HG03066 (cell line): ENCODE data around the gene CHMP4B.

Source experiments
- ATAC-seq: cut with Tn5 transposase; IDR thresholded peaks from one replicate; pipeline ENCODE4 v1.9.1; 2021; ENCODE audit warnings: low read depth; ENCODE audit not compliant: unreplicated experiment

The CHMP4B gene

DNA sequence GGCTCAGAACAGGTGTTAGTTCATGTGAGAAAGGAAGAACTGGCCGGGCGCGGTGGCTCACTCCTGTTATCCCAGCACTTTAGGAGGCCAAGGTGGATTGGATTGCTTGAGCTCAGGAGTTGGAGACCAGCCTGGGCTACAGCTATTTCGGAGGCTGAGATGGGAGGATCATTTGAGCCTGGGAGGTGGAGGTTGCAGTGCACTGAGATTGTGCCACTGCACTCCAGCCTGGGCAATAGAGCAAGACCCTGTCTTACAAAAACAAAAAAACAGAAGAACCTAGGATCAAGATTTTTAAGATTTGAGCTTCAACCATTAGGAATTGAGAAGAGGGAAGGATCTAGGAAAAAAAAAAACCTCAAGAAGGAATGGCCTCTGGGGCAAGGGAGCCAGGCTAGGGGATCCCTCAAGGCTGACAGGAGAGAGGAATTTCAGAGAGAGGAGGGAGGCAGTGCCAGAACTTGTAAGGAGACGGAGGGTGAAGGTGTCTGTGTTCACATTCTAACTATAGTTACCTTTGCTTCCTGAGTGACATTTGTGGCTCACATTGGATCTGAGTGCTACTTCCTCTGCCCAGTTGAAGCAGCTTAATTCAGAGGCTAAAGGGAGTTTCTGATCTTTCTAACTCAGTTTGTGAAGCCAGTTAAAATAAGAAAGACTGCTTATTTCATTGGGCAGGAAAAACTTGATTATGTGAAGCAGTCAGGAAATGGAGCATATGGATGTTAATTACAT lies 26.1 kb downstream of the CHMP4B start:
- no peak for ATAC-seq

DNA sequence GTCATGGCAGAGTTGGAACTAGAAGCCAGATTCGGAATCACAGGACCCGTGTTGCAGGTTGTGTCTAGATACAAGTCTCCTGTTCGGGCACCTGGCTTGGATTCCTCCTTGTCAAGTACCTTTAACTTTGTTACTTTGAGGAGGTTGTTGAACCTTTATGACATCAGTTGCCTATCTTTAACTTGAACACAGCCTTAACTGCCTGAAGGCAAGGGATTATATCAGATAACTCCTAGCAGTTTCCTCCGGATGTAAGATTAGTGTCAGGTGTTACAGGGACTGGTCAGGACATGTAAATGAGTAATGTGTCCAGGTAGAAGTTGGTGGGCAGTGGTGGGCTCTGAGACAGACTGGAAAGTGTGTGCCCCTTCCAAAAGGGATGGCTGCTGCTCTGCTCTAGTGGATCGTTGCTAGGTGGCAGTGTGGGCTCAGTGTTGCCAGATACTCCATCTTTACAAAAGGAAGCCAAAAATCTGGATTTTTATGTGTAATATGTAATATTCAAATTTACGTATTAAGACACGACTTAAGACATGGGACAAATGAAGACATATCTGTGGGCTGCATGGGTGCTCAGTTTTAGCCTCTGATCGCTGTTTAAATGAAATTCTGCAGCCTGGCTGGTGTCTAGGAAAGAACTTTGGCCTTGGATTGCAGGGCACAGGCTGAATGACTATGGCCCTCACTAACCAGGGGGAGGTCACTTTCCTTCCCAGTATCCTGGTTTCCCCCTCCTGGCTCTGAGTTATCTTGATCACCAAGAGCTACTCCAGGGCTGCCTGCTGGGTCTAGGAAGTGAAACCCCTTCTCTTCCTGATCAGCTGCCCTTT lies 27.1 kb downstream of the CHMP4B start:
- ATAC-seq, result no peak

DNA sequence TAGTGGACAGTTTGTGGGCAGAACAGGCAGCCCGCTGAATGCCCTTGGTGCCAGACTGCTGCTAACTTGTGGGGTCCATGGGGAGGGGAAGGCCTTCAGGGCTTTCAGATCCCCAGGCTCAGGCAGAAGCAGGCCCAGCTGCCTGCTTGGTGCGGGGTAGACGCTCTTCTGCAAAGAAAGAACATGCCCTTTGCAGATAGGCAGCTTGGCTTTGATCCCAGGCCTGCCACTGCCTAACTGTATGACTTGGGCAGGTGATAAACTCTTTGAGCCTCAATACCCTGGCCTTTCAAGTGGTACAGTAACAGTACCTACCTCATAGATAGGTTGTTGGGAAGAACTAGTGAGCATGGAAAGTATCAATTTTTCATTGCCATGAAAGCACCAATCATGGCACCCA lies 28.4 kb downstream of the CHMP4B start:
- ATAC-seq, result no peak

DNA sequence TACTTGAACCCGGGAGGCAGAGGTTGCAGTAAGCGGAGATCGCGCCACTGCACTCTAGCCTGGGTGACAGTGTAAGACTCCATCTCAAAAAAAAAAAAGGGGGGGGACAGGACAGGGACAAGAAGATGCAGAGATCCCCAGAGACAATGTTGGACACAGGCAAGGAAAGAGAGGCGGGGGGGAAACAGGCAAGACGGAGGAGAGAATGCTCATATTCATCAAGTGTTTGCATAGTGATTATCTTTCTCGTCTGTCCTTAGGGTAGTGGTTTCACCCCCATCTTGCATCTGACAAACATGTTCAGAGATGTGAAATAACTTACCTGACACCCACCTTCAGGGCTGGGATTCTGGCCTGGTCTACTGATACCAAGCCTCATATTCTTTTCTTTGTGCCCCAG lies 29.0 kb downstream of the CHMP4B start:
- ATAC-seq, result no peak

DNA sequence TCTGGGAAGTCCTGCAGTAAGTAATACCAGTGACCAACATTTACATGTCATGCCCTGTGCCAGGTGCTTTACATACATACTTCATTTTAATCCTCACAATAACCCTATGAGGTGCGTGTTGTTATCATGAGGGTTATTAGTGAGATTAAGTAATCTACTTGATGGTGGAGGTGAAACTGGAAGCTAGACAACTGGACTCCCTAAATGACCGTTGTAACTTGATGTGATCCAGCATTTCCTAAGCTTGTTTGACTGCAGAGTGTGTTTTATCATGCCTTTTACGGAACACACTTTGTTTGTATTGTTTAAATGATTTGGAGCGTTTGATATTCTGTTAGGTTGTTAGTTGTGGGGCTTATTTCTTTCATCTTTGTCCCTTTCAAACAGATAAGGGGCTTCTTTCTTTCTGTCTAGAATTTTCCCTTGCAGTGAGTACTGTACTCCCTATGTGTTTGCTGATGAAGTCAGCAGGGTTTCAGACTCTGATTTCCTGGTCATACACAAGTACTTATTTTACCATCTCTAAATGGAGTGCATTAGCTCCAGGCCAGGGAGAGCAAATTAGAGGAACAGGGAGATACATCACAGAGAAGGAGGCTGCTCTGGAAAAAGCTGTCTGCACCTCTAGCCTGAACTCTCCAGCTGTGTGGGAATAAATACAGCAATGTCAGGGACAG lies 29.7 kb downstream of the CHMP4B start:
- ATAC-seq, result no peak

DNA sequence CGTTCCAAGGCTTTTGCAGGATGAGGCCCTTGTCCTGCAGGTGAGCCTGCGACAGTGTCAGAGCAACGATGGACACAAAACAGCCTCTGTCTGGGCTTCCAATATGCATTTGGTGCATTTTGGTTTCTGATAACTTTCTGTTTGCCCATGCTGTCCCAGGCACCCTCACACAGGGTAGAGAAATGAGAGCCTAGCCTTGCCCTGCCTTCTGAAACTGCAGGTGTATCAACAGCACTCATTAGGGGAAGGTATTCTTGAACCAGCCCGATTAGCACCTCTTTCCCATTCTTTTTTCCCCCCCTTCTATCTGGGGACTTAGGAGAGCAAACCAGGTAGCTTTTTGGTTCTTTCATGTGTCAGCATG lies 30.3 kb downstream of the CHMP4B start:
- no peak for ATAC-seq

DNA sequence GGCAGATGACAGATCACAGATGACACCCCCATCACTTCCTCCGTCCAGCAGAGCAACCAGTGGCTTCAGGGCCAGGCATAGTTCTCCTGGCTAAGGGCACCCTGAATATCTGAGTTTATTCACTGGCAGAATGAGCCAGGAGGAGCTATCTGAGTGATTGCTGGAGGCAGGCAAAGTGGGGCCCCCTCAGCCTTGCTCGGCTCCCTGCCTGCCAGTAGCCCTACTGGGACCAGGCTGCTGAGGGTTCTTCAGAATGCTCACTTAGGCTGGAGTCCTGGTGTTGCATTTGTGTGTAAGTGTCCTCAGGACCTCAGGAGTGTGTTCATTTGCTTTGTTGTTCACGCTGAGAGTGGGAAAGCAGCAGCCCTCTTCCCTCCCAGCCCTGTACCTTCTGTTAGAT lies 31.2 kb downstream of the CHMP4B start:
- ATAC-seq, result no peak

DNA sequence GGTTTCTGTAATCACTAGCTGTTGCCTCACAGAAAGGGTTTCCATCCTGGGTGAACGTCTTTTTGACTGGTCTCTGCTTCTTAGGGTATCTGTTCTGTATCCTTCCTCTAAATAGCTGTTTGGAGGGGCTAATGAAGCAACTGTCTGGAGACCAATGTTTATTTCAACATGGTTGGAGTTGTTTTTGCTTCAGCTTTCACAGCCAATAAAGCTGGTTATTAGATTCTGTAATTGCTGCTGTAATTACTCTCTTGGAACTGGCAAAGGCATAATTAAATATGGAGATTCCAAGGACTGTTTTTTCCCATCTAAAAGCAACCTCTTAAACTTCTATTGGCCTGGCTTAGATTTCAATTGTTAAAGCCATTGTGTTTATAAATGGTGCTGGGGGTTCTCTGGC lies 31.9 kb downstream of the CHMP4B start:
- ATAC-seq, result no peak

DNA sequence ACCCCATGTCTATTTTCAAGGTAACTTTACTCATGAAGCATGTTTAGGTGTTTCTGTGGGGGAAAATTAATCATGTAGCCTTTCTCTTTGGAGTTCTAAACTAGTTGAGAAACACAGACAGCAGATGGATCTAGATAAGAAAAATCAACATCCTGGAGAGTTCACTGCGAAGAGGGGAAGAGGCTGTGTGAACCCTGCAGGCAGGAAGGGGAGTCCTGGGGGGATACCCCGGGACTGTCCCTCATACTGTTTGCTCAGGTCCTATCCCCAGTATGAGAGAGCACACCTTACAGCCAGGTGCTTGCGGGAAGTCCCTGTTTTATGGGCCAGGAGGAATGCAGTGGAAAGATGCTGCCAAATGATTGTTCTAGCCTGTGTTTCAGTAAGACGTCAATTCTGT lies 32.7 kb downstream of the CHMP4B start:
- no peak for ATAC-seq

DNA sequence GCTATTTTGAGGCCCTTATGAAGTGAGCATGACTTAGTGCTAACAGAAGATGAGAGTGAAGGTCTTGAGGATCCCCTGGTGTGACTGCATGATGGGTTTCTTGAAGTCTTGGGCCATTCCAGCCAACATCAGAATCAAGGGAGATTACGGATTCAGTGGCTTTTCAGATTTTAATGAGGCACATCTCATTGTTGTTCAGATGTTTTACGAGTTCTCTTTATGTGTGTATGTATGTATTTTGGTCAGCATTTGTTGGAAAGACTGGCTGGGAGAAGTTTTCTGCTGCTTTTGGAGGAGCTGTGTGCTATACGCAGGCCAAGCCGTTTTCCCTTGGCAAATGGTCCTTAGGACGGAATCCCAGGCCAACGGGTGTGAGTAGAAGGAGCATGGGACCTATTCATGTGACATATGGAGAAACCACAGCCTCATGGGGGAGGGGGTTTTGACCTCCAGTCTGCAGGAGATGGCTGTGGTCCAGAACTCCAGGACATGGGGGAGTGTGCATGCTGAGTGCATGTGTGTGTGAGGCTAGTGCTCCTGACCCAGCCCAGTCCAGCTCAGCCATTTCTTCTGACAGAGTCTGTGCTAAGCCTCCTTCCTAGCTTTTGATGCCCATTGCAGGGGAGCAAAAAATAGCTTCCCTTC lies 35.3 kb downstream of the CHMP4B start:
- ATAC-seq, result no peak

DNA sequence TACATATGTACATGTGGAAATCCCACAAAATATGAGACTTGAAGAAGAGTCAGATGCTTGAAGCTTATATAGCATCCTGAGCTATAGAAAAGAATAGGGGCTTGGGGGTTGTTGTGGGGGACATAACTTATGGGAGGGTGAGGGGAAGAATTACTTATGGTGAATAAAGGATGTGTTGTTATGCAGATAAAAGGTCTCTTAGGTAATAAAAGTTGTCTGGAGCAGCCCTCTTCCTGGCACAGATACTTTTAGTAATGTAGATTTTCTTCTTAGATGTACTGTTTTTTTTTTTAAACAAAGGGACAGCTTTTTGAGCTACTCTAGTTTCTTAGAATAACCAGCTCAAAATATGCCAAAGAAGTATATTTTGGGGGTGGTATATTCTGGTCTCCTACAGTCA lies 35.9 kb downstream of the CHMP4B start:
- no peak for ATAC-seq

DNA sequence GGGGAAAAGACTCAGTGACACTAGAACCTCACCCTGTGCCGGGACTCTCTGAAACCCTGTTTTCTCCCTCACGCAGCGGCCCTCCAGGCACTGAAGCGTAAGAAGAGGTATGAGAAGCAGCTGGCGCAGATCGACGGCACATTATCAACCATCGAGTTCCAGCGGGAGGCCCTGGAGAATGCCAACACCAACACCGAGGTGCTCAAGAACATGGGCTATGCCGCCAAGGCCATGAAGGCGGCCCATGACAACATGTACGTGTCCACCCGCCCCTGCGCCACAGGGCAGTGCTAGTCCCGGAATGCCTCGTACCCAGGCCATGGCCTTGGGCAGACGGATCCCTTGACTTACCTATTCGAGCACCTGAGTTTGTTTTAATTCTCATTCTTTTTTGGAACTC lies 37.2 kb downstream of the CHMP4B start:
- ATAC-seq, result no peak

DNA sequence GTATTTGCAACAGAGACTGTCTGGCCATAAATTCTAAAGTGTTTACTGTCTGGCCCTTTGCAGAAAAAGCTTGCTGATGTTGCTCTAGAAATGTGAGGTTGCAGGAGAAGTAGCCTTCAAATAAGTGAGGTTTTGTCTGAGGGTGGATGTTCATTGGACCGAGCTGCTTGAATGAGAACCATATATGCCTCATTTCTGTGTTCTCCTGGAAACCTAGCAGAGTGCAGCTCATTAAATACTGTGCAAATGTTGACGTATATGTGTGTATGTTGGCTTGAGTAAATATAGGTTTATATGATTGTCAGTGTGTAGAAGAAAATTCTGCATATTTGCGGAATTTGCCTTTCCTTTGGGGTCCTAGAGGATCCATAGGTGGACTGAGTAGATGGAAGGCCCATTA lies 39.0 kb downstream of the CHMP4B start:
- ATAC-seq, result no peak

DNA sequence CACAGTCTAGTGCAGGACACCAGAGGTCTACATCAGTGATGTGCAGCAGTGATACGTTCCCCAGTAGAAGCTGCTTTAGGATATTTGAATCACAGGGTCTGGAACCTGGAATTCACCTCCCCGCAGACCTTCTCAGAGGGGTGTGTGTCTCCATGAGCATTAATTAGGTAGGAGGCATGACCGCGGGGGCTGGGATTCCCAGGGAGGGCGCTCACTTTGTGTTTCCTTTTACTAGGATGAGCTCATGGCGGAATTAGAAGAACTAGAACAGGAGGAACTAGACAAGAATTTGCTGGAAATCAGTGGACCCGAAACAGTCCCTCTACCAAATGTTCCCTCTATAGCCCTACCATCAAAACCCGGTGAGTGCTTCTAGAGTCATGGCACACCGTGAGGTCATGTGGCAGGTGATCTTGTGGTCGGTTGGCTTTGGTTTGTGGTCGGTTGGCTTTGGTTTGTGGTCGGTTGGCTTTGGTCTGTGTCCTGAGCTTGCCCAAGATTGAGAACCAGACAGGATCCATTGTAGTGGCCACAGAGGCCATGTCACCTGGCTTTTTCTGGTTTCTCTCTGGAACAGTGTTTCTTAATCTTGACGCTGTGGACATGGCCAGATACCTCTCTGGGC lies 40.8 kb downstream of the CHMP4B start:
- no peak for ATAC-seq

DNA sequence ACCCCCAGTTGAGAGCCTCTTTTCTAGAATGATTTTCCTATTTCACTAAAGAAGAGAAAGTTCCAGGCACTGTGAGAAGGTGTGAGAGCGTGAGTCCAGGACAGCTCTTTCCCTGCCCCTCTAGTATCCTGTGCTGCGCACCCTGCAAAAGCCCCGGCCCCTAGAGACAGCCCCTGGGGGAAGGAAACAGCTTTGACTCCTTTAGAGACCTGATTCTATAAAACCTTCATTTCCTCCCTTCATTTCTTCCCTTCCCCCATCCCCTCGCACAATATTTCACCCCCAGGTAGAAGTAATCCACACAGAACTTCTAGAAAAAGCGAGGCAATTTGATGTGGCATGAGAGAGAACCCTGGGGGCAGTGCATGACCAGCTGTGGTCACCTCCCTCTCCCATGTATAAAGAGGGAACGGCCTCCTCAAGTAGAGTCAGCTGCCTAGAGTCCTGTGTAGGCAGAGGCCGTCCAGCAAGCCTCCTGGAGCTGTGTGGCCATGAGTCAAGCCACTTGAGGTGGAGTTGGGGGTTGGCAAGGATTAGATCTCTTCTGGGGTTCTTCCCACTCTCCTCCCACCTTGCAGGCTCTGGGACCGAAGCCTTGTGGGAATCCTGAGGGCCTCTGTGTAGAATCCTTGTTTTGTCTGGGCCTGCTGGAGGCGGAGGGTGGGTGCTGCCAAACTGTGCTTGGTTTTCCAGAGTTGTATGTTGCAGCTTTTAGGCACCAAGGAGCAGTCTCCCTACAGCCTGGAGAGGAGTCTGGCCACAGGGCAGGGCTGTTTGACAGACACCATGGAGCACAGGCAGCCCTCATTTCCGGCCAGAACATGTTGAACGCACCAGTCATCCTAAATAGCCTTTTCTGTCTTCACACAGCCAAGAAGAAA lies 41.7 kb downstream of the CHMP4B start:
- ATAC-seq, result no peak

DNA sequence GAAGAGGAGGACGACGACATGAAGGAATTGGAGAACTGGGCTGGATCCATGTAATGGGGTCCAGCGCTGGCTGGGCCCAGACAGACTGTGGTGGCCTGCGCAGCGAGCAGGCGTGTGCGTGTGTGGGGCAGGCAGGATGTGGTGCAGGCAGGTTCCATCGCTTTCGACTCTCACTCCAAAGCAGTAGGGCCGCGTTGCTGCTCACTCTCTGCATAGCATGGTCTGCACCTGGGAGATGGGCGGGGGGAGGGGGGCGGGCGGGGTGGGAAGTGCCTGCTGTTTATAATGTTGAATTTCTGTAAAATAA lies 42.3 kb downstream of the CHMP4B start:
- ATAC-seq, result no peak

DNA sequence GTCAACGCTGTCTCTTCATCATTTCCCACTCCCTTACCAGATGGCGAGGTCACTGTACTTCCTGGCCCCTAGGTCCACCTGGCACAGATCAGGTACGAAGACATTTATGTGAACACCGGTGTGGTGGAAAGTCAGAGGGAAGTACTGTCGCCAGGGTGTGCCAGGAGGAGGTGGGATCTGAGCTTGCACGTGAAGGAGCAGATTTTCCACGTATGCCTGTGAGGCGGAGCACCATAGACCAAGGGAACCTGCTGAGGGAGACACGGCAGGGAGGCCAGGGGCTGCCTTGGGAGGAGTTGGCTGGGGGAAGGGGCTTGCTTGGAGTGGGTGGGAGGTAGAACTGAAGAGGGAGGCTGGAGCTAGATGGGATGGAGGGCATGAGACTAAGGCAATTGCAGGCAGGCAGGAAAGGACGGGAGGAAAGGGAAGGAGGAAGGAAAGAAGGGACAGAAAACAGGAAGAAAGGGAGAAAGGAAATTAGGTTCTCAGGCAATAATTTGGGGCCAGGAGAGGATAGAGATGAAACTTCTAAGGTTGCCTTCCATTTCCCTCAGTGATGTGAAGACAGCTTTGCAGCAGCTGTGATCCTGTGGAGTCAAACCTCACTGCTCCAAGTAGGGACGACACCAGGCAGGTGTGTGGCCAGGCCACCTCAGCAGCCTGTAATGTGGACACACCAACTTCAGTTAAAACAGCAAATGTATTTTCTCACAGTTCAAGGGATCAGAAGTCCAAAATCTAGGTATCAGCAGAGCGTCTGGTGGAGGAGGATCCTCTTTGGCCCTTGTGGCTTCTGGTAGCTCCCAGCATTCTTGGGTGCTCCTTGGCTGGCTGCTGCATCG lies 46.8 kb downstream of the CHMP4B start:
- no peak for ATAC-seq

DNA sequence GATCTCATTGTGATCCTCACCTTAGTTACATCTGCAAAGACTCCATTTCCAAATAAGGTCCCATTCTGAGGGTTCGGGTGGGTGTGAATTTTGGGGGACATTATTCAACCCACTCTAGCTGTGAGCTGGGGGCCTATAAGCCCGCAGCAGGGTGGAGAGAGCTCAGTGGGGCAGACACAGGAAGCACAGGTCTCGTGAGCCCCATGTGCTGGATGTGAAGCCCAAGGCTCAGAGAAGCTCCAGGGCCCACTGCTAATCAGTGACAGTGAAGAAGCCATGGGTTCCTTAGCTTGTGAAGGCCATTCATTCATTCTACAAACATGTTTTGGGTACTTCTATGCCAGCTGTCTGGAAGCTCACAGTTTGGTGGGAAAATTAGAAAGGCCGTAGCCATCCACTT lies 47.5 kb downstream of the CHMP4B start:
- ATAC-seq, result no peak

DNA sequence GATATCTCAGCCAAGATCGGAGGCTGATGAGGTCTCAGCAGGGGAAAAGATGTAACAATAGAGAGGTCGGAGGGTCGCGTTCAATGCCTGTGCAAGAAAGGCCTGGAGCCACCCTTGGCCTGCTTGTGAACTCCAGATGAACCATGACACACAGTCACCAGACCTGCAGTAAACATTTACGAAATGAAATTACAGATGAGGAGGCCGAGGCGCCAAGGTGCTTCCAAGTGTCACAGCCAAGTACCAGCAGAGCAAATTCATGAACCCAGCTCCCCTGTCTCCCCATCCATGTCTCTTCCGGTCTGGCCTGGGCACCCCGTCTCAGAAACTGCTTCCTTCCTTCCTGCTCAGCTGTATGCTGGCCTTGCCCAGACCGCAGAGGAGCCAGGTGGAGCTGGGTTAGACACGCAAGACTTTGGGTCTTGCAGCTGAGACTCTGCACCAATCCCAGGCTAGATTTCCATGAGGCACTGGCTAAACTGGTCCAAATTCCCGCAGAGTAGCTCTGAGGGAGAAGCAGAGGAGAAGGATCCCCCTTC lies 48.1 kb downstream of the CHMP4B start:
- no peak for ATAC-seq
